HG03469 (cell line): ENCODE results near the gene WBP4.

ENCODE experiments used
- ATAC-seq: cut with Tn5 transposase; IDR thresholded peaks from one replicate; pipeline ENCODE4 v1.9.1; 2021; ENCODE audit warnings: mild to moderate bottlenecking, moderate library complexity, moderate number of reproducible peaks; ENCODE audit not compliant: unreplicated experiment

WBP4 gene

DNA sequence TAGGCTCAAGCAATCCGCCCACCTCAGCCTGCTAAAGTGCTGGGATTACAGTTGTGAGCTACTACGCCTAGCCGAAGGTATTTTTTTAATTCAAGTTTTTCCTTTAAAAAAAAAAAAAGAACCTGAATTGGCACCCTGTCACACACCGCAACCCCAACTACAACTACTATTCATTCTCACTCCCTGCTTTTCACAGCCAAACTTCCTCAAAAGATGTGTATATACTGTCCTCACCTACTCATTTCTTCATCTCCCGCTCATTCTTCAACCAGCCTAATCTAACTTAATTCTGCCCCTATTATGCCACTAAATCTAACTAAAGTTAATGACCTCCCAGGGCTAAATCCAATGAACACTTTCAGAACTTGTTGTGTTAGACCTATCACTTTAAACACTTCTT, 12.7 kb upstream of the WBP4 start:
- ATAC-seq = no peak

DNA sequence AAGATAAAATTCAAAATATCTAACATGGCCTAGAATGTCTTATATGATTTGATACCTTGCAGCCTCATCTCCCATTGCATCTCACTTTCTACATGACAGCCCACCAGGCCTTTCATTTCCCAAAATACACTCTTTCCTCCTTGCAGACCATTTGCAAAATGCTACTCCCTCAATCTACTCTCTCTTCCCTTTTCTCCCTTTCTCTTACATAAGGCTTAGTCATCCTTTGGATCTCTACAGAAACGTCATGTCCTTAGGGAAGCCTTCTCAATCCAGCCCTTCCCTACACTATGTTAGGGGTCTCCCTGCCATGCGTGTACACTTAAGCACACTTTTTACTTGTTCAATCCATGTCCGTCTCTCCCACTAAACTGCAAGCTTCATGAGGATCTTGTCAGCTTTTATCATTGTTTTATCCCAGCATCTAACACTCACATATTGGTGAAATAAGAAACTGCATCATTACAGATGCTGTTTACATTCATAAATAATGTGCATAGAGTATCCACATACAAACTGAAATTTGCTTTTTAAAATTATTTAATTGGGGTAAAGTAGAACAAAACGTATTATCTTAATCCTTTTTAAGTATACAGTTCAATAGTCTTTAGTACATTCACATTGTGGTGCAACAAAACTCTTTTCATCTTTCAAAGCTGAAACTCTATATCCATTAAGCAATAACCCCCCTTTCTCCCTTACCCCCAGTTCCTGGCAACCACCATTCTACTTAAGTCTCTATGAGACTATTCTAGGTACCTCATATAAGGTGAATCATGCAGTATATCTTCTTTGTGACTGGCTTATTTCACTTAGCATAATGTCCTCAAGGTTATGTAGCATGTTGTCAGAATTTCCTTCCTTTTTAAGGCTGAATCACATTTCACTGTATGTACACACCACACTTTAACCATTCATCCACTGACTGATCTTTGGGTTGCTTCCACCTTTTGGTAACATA, 11.5 kb upstream of the WBP4 start:
- no peak for ATAC-seq

DNA sequence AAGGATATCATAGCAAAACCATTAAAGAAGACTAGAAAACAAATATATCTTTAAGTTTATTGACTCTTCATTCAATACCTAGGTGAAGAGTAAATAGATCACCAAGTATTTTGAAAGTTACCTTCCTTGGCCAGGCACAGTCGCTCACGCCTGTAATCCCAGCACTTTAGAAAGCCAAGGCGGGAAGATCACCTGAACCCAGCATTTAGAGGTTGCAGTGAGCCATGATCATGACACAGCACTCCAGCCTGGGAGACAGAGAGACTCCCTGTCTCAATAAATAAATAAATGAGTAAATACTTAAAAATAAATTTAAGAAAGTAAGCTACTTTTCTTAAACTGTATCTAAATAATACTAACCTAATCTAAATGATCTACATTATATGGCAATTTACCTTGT, 8.9 kb upstream of the WBP4 start:
- no peak for ATAC-seq

DNA sequence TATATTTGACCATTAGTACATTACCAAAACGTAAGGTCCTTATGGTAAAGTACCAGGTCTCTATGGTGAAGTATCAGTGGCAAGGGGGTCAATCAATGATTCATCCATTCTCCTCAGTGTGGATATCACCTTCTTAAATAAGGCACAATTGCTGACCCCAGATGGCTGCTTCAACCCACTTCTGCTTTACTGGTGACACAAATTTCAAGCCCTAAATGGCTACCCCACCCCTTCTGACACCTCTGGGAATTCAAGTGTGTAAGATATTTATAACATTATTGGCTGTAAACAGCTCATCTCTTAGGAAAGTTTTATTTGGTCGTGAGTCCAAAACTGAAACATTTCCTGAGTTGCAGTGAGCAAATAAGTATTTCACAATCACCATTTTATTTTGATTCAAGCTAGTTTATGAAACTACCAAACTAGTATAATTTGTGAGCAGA, 7.9 kb upstream of the WBP4 start:
- peak; percentile 59 for ATAC-seq

DNA sequence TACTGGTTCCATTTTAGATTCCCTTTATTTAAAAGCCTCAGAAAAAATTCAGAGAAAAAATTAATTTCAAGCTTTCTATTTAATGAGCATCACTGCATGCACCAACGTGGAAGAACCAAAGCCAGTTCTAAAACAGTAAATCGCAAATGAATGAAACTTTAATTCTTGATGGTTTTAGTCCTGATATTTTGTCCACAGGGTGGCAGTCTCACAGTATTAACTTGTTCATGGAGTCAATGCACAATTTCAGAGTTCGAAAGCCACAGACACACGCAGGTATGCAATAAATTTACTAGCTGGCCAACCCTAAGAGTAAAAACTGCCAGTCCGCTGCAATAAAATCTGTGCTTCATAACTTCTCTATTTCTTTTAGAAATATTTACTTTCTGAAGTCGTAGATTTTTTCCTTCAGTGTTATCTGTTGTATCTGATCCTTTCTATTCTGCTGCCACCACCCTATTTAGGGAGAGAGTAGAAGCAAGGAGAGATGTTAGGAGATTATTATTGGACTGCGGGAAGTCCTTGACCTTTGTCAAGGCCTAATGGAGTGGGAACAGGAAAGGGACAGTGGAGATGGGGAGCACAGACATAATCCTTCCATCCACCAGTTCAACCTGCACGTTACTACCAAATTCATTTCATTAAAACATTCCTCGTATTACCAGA, 7.0 kb upstream of the WBP4 start:
- no peak for ATAC-seq

DNA sequence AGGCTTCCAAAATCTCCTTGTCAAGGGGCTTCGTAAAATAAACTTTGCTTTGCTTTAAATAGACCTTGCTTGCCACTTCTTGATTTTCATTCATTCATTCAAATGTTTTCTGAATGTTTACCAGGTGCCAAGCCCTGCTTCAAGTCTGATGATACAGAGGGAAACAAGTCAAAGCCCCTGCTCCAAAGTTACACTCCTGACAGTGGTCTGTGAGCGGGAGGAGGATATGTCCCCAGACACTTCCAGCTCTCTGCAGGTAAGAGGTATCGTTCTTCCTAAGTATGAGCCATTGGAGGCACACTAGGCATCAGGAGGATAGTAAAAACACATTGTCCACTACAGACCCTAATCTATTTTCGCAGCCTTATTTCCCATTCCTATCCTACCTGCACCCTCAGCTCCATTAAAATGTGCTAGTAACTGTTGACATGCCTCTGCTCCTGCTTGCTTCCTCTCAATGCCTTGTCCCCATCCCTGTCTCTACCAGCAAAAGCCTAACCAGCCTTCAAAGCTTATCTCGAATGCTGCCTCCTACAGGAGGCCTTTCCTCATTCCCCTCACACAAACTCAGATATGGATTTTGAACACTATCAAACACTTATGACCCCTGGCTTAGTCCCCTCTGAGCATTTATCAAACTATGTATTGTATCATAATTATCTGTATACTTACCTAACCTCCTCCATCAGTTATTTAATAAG, 6.2 kb upstream of the WBP4 start:
- ATAC-seq = no peak

DNA sequence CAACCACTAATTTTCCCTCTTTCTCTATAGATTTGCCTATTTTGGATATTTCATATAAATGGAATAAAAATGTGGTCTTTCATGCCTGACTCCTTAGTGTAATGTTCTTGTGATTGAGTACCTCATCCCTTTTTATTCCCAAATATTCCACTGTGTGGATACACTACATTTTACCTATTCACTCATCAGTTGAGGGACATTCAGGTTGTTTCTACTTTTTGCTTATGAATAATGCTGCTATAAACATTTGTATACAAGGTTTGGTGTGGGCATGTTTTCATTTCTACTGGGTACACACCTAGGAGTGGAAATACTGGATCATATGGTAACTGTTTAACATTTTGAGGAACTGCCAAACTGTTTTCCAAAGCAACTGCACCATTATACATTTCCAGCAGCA, 5.1 kb upstream of the WBP4 start:
- ATAC-seq = no peak

DNA sequence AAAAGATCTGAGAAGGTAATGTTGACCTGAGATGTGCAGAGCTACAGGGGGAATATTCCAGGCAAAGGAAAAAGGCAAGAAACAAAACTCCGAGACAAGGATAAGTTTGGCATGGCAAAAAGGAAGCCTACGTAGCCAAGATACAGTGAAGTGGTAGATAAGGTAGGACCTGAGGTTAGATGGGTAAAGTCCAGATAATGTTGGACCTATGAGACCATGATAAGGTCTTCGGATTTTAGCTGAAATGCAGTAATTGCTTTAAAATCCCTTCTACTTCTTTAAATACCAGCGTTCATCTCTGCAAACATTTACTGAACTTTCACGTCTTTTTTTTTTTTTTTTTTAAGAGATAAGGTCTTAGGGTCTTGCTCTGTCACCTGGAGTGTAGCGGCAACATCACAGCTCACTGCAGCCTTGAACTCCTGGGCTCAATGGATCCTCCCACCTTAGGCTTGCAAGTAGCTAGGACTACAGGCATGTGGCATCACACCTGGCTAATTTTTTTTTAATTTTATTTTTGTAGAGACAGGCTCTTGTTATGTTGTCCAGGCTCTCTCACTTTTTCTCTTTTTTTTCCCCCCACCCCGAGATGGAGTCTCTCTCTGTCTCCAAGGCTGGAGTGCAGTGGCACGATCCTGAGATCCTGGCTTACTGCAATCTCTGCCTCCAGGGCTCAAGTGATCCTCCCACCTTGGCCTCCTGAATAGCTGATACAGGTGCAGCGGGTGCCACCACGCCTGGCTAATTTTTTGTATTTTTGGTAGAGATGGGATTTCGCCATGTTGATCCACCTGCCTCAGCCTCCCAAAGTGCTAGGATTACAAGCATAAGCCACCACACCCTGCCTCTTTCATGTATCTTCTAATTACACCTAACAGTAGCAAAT, 4.2 kb upstream of the WBP4 start:
- no peak for ATAC-seq

DNA sequence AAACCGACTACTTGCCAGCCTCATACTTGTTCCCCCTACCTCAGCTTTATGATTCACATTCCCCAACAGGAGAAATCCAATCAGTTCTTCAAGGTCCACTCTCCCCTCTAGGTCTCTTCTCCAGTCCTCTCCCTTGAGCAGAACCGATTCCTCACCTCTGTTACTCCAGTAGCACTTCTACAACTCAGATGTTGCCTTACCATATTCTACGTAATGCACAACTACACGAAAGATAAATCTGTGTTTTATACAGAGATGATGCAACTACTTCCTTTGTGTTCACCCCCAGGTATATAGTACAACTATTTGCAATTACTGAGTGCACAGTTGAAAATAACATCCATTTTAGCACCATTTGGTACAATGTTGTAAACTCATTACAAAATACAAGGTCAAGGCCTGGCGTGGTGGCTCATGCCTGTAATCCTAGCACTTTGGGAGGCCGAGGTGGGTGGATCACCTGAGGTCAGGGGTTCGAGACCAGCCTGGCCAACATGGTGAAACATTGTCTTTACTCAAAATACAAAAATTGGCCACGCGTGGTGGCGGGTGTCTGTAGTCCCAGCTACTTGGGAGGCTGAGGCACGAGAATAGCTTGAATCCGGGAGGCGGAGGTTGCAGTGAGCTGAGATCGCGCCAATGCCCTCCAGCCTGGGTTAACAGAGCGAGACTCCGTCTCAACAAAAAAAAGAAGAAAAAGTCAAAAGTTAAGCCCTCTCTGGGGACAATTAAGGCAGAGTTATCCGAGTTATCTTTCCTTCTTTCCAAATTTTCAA, 2.8 kb upstream of the WBP4 start:
- ATAC-seq = no peak

DNA sequence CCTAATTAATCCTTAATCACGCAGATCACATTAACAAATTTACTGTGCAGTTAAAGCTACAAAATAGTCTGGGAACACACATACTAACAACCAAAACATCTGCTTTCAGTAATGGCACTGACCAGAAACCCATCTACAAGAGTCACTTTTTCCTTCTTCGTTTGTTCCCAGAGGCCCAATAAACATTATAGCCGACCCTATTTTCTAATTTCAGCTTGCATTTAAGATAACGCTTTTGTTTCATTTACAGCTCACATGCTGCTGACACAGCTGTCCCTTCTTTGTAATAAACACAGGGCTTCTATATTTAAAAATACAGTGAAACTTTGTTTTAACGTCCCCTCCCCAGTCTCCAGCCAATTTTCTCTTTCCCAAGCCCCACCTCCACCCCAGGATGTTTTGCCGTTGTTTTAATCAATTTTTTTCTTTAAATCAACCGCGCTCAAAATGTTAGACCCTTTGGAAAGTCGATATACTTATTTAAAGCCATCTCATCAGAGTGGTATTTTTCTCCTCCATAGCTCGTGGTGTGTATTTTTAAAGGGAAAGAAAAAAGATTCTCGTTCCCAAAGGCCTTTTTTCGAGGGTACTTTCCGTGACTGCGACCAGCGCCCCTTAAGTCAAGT, 1.7 kb upstream of the WBP4 start:
- ATAC-seq = no peak

DNA sequence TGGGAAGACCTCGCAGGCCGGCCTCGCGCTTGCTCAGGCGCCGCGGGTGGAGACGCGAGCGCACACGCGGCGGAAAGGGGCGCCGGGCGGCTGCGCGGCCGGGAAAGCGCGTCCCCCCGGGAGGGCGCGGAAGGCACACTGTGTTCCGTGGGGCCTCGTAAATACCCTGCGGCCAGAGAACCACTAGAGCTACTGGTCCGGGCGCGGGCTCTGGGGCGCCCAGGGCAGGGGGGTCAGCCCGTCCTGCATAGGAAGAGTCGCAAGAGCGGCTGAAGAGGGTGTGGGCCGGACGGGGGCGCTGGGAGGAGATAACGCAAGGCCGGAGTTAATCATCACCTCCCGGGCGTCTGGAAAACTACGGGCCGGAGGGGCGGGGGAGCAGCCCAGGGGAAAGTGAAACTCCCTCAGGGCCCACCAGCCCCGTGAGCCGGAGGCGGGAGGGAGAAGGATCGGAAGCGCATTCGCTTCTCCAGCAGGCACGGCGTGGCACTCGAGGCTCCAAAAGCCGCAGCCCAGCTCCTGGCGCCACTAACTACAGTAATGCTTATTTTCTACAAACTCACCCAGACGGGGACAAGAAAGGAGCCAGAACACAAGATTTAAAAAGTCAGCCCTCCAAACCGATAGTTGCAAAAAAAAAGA, 1.1 kb upstream of the WBP4 start:
- no peak for ATAC-seq

DNA sequence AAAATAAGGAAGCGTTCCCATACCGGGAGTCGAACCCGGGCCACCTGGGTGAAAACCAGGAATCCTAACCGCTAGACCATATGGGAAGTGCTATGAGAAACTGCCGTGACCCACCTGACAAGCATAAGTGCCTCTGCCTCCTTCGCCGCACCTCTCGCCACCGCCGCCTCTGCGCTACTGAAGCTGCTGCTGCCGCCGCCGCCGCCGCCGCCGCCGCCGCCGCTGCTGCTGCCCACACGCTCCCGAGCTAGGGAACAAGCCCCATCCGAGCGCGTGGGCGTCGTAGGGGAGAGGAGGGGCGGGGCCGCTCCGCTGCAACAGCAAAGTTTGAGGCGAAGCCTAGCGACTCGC, 610 bp upstream of the WBP4 start:
- ATAC-seq = peak; percentile 14

DNA sequence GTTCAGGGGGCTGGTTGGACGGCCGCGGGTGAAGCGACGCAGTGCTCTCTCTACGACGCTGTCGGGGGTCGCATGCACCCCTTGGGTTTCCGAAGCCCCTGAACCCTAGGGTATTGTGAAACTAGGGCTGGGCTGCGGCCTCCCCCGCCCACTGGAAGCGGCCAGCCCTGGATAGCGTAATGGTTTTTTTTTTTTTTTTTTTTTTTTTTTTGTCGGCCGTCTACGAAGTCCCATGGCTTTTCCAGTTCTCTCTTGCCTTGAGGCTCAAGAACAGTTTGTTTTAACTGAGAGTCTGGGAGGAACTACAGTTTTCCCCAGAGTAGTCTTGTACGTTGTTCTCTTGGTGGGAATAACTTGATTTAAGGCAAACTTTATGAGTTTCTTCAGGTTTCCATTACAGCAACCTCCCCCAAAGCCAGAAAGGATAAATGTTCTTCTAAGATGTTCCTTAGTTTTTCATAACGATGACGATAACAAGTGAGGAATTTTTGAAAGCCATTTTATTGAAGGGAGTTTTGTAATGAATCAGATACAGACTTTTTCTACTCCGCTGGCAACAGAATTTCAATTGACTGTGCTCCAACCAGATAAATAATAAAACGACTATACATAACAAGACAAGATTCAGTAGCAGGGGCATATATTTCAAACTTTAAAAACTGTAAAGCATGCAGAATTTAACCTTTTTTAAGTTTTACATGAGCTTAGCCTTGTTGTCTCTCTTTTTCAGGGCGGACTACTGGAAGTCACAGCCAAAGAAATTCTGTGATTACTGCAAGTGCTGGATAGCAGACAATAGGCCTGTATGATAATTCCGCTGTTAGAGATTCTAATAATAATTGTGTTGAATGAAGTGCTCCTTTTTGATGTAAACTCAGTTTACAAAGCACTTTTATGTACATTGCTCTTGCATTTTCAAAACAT, 867 bp downstream of the WBP4 start:
- ATAC-seq = peak; percentile 16

DNA sequence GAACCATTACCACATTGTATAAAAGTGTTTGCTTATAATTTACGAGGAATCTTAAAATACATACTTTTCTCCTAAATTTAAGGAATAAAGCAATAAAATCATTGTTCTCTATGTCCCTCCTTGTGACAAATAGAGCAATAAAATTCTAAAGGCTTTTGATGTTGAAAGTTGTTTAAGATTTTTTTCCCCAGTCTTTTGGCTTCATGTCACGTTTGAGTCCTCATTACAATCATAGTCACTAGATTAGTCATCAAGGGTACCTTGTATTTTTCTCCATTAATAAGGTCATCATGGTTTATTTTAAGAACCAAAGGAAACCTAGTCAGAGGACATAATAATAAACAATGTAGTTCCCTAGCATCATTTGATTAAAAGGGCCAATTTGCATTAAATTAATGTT, 3.2 kb downstream of the WBP4 start:
- ATAC-seq = no peak

DNA sequence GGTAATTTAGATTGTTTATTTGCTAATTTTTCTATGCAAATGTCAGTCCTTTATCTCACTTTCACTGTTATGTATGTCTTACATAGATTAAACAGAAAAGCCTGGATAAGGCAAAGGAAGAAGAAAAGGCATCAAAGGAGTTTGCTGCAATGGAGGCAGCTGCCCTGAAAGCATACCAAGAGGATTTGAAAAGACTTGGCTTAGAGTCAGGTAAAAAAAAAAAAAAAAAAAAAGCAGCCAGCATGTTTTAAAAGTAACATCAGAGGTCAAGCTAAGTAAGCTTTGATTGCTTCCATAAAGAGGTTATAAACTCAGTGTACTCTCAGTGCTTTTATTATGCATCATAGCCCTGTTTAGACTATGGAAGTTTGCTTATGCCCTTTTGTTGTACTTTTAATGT, 3.8 kb downstream of the WBP4 start:
- no peak for ATAC-seq

DNA sequence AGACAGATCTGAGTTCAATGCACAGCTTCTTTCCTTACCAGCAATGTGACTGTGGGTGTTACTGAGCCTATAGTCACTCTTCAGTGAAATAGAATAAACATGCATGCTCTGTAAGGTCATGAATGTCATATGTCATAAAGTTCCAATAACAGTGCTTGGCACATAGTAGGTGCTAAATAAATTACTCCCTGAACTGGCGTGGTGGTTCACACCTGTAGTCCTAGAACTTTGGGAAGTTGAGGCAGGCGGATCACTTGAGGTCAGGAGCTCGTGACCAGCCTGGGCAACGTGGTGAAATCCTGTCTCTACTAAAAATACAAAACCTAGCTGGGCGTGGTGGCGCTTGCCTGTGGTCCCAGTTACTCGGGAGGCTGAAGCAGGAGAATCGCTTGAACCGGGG, 13.2 kb downstream of the WBP4 start:
- ATAC-seq = no peak

DNA sequence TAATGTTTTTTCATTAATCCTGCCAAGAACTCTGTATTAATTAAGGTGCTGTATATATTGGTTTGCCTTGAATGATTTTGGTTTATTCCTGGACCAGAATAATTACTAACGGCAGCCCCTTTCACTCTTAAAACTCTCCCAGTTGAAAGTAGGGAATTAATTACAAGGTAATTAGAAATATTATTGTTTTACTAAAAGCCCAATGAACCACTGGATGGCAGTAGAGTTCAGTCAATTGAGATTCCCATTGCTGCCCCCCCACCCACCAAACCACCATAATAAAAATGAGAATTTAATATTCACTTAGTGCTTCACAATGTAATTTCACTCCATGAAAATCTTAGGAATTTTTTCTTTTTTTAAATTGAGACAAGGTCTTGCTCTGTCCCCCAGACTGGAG, 13.7 kb downstream of the WBP4 start:
- no peak for ATAC-seq

DNA sequence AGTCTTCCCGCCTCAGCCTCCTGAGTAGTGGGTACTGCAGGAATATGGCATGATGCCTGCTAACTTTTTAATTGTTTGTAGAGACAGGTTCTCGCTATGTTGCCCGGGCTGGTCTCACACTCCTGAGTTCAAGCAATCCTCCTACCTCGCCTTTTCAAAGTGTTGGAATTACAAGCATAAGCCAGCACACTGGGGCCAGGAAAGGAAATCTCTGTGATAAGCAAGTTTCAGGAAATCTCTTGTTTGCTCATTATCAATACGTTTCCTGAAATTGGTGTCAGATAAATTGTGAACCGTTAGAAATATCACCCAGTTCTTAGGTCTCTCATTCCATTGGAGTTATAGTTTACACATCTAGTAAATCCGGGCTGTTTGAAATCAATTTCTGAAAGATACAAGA, 14.2 kb downstream of the WBP4 start:
- ATAC-seq = no peak
